ENCODE results near the gene PHACTR1.
"Not testable (repeated sequence)": the region's sequence is repeated elsewhere in the genome, so short reads cannot be mapped to it uniquely, and the experiment has no call there.

PHACTR1 gene

DNA sequence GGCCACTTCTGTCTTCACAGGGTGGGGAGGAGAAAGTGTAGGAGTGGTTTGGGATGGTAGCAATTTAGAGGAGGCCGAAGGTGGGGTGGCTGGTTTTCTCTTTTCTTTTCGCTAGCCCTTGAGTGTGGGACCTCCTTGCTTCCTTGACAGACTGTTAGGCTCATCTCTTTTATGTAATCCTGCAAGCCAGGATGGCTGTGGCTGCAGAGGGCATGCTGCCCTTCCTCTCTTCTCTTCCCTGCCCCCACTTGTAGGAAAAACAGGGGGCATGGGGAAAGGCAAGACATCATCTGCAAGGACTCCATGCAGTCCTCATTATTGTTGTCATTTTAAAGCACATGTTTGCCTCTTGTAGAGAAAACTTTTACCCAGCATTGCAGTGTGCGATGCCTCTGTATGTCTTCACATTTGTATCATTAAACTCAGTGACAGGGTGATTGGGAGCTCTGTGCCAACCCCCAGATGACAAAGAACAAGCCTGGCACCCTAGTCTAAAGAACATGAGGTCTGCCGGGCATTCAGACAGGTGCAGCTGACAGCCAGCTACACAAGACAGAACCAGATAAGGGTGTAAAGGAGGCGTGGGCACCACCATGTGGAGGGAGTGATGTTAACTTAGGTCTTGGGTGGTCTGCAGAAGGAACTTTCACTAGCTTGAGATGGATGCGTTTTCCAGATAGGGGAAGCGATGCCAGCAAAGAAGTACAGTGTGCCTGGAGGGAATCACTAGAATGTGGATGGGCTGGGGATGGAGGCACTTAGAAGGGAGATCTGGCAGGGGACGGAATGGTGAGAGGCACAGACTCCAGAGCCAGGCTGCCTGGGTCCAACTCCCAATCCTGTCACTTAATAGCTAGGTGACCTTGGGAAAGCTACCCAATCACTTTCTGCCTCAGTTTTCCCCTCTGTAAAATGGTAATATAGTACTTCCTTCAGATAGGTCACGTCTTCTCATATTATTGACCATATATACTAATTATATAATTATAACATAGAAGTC lies 404.2 kb downstream of the PHACTR1 start:
- no peak for DNase-seq

DNA sequence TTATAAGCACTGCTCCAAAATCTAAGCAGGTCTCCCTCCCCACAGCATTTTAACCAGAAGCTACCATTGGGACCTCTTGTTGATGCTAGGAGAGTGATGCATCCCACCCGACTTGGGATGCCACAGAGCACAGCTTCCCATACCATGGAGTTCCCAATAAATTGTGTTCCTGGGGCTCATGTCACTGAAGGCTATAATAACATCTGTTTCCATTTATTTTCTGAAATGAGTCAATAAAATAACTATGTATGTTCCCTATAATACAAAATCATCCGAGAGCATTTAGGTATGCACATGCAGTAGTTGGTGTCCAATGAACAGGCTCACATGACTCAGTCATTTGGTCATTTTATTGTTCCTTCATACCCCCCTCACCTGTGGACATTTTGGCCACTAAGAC lies 407.6 kb downstream of the PHACTR1 start:
- DNase-seq: no peak

DNA sequence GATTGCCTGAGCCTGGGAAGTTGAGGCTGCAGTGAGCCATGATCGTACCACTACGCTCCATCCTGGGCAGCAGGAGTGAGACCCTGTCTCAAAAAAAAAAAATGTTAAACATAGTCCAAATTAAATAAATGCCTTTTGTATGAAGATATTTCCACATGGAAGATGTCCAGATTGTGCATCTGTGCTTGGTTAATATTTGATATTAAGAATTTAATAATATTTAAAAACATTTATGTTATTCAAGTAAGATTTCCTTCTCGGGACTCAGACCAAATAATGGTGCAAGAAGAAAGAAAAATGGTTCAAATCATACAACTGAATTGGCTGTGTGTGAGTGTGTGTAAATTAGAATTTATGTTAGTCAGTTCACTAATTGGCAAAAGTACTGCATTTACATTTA lies 409.3 kb downstream of the PHACTR1 start:
- no peak for DNase-seq

DNA sequence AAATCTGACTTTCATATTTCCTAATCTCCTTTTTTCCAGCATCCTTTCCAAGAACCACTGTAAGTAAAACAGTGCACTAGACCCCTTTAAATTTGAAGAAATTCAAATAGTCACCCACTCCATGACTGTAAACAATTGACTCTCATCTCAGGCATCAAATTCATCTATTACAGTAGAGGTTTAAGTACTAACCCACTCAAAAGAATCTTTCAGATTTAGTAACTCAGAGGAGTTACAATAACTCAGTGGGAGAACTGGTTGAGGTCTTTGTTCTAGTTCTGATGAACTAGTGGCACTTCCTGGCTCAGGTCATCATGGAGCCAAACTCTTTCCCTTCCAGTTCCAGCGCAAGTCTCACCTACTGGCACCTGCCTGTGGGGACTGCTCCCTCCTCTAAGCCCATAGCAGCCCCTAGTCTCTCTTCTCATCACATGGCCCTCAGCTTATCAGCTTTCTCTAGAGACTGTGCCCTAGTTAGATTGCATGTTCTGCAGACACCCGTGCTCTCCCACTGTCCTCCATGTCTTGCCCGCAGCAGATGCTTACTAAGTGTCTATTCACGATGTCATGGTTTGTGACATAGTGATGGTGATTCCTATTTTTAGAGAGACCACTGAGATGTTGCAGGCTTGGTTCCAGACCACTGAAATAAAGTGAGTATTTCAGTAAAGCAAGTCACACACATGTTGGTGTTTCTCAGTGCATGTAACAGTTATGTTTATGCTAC lies 415.5 kb downstream of the PHACTR1 start:
- DNase-seq: no peak

DNA sequence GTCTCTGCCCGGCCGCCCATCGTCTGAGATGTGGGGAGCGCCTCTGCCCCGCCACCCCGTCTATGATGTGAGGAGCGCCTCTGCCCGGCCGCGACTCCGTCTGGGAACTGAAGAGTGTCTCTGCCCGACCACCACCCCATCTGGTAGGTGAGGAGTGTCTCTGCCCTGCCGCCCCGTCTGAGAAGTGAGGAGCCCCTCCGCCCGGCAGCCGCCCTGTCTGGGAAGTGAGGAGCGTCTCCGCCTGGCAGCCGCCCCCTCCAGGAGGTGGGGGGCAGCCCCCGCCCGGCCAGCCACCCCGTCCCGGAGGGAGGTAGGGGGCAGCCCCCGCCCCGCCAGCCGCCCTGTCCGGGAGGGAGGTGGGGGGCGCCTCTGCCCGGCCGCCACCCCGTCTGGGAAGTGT lies 417.3 kb downstream of the PHACTR1 start:
- not testable (repeated sequence) for DNase-seq

DNA sequence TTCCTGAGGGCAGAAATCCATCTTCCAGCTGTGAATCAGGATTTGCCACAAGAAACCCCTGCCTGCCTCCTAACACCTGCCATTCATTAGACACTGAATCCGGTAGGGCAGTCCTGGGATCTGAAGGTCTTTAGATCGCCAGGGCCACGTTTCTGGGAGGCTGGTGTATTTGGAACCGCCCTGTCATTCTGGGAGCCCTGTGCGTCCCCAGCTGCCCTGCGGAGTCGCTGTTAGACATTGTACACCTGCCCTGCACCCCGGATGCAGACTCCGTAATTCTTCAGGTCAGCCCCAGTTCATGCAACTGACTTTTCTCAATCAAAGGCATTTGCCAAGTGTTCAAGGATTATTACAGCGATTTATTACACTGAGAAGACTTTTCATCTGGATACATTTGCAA lies 418.6 kb downstream of the PHACTR1 start:
- no peak for DNase-seq

DNA sequence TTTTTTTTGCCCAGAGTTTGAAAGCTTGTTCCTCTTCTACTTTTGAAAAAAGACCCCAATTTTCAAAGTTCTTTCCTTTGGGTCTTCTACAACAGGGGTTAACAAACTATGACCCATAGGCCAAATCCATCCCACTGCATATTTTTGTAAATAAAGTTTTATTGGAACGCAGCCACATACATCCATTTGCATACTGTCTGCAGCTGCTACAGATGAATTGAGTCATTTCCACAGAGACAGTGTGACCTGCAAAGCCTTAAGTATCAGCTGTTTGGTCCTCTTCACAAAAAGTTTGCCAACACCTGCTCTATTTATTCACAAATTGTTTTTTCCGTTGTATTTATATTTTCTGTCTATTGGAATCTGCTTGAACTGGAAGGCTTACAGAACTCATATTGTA lies 422.6 kb downstream of the PHACTR1 start:
- DNase-seq: no peak

DNA sequence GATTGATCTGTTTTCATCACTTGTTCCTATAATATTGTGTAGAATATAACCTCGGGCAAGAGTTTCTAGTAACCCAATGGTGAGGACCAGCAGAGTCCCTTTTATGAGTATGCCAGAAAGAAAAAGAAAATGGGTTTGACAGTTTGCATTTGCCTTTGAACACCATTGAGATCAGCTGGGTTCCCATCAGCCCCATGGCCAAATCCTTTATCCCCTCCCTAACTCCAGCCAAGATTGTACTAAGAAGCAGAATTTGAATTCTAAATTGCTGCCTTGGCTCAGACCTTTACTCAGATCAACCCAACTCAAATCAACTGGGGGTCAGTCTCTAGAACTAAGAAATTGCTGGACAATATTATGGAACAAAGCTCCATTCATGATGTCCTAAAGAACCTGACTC lies 424.4 kb downstream of the PHACTR1 start:
- no peak for DNase-seq

DNA sequence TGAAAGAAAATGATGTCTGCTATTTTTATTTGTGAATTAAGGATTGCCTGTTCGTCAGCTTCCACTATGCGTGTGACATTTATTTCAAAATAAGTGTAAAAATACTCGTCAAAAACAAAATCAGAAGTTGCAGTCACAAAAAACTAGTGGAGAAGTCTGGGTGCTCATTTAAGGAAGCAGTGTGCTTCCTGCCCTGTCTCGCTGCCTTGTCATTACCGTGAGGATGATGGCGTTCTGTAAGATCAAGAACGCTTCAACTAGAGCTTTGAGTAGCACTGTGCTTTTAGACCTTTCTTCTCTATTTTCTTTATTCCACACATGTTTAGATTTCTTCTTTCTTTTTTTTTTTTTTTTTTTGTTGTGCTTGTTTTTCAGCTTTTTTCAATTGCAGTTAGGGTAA lies 424.8 kb downstream of the PHACTR1 start:
- DNase-seq: no peak

DNA sequence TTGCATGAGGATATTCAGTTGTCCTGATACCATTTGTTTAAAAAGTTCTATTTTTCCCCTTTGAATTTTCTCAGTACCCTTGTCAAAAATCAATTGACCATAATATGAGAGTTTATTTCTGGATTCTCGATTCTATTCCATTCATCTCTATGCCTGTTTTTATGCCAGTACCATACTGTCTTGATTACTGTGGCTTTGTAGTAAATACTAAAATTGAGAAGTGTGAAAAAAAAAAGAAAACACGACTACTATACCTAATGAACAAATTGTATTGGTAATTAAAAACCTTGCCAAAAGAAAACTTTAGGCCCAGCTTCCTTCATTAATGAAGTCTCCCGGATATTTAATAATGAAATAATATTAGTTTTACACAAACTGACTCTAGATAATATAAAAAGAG lies 426.0 kb downstream of the PHACTR1 start:
- DNase-seq: no peak

DNA sequence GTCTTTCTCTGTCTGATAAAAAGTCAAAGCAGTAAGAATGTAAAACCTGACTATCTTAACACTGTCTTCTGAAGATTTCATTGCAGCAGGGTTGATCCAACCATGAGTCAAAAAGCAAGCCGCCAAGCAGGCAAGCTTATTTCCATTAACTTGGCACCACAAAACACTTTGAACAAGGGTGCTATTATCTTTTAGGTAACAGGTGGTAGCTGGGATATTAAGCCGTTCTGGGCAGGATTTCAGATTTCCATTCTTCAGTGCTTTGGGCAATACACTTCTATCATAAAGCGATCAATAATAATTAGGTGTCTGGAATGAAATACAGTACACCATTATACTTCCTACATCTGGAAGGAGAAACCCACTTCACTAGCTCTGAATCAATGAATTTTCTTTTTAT lies 429.9 kb downstream of the PHACTR1 start:
- no peak for DNase-seq

DNA sequence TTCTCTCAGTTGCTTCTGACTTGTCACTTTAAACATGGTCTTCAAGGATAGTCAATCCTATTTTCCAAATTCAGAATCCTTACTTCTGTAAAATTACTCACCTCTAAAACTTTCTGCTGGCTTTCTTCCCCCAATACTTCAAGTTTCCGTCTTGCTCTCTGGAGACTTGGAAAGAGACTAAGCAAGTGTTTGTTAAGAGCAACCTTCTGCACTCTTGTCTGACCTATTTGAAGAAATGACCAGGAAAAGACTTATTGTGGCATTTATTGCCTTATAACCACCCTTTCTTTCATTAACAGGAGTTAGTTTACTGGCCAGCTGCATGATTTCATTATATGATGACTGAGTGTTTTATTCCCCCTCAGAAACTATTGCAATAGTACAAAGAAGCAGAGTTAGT lies 430.8 kb downstream of the PHACTR1 start:
- no peak for DNase-seq

DNA sequence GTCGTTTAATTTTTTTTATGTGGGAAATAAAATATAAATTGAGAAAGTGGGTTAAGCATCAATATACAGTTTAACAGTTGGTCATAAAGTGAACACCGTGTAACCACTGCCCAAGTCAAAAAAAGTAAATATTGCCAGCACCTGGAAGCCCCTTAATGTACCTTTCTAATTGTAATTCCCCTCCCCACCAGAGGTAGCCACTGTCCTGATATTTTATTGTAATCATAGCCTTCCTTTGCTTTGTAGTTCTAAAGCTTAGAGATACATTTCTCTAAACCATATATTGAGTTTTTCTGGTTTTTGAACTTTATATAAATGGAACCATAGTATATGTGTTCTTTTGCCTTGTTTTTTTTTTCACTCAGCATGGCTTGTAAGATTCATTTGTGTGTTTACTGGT lies 431.2 kb downstream of the PHACTR1 start:
- no peak for DNase-seq

DNA sequence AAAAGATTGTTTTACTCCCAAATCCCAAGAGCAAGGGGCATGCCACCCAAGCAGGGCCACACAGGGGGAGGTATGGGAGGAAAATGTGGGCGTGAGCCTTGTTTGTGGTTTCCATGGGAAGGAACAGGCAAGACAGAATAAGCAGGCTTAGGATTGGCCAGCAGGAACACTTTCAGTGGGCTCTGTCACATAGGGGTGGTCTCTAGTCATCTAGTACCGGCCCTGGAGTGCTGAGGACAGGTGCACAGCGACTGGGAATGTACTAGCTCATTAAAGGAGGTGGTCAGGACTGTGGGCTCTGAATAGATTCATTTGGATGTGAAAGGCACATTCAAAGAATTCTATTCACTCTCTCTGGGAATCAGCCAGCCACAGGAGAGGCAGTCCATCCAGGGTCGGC lies 436.2 kb downstream of the PHACTR1 start:
- no peak for DNase-seq

DNA sequence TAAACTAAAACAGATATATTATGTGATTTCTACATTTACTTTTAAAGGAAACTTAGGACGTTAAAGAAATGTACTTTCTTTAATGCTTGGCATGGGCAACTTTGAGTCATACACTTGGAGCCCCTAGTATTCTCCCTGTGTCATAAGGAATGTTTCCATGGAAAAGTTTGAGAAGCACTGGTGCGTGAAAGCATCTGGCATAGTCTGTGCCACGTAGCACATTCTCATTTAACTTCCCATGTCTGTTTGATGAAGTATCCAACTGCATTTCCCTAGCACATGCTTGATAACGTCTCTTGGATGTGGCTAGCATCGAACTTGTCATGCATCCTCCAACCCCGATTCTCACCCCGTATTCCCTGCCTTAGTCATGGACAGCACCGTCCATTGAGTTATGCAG lies 439.8 kb downstream of the PHACTR1 start:
- DNase-seq: no peak

DNA sequence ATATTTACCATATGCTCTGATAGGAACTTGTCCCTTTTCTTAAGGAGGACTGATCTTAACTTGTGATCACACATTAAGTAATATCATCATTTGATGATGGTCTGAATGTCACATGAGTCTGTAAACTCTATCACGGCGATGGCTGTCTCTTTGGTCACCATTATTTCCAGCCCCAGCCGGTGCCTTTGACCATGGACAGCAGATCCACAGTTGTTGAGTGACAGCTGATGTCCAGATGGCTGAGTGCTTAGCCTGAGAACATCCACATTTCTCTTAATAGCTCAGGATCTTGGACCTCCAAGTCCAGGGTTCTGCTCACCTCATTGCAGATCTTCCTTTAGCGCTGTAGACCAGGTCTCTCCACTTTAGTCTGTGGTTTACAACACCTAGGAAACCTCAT lies 440.7 kb downstream of the PHACTR1 start:
- no peak for DNase-seq

DNA sequence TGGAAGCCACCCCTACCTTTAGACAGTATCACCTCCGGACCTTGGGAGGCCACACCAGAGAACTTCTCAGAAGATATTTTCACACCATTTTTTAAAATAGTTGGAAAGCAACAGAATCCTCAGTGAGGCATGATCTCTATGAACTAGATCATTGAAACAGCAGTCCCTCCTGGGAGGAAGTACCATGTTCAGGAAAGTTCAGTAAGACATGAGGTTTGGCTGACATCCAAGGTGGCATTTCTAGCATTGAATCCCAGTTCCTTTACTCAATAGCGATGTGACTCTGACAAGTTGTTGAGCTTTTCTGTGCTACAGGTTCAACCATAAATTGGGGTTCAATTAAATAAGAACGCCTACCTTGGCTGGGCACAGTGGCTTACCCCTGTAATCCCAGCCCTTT lies 442.7 kb downstream of the PHACTR1 start:
- DNase-seq: peak; percentile 45

DNA sequence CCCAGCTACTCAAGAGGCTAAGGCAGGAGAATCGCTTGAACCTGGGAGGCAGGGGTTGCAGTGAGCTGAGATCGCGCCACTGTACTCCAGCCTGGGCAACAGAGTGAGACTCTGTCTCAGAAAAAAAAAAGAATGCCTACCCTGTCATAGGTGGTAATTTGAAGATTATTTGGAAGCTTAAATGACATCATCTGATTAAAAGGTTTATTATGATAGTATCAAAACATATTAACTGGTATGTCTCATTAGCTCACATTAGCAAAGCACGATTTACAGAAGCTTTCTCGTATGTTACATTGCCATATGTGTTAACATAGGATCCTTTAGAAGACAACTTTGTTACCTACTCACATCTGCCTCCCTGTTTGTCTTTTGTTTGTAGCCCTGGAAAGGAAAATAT lies 443.3 kb downstream of the PHACTR1 start:
- DNase-seq: not testable (repeated sequence)

DNA sequence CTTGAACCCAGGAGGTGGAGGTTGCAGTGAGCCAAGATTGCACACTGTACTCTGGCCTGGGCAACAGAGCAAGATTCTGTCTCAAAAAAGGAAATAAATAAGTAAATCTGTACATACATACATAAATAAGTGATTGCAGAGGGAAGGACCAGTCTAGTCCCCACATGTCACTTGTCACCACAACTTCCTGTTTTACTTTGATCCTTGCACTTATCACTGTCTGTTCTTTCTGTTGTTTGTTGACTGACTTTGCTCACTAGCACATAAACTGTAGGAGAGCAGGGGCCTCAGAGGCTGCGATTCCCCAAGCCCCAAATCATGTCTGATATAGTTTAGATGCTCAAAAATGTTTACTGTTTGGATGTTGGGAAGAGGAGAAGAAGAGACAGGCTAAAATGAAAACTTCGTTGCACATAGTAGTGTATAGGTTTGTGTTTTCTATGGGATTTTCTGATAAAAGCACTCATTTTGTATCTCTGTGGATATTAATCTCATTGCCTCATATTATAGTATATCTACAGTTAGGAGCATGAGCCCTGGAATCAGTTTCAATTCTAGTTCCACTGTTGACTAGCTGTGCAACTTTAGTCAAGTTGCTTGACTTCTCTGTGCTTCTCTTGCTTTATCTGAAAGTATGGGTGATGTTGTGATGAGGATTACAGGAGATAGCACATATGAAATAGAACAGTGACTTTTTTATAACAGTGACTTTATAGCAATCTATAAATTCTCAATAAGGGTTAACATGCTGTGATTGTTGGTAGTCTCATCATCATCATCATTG lies 446.8 kb downstream of the PHACTR1 start:
- no peak for DNase-seq

DNA sequence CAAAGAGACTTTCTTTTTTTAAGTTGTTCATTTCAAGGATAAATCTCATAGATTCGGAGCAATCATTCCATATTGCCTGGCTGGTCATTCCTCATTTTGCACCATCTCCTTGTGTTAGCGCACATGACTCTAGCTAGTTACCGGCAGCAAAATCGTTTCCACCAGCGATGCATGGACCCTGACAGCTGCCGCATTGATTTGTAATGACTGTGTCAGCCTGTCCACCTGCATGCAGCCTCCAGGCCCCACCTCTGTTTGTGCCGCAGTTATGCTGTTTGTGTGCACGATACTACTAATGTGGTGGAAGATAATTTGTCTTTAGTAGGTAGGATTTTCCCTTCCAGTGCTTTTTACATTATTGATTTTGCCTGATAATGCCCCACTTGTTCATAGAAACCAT lies 447.7 kb downstream of the PHACTR1 start:
- no peak for DNase-seq

DNA sequence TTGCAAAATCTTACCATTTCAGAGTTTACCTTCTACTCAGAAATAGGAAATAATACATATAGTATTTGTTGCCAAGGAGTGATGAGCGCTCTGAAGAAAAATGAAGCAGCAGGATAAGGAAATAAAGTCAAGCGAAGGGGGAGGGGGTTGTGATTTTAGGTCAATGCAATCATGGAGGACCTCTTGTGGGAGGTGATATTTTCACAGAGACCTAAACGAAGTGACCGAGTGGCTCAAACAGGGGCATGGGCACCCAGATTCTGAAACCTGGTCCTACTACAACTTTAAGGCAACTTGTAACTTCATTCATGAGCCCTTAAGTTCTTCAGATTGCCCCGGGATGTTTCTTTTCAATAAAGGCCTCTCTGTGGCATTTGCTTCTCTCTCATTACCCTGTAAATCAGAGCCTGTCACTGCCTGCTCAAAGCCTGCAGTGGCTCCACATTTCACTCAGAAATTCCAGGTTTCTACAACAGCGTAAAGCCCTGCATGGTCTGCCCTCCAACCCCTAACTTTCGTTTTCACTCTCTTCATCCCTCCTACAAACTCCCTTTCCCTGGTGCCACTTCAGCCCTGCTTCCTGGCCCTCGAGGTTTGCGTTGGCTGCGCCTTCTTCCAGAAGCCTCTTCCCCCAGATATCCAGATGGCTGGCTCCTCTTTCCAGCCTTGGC lies 449.1 kb downstream of the PHACTR1 start:
- DNase-seq: no peak

DNA sequence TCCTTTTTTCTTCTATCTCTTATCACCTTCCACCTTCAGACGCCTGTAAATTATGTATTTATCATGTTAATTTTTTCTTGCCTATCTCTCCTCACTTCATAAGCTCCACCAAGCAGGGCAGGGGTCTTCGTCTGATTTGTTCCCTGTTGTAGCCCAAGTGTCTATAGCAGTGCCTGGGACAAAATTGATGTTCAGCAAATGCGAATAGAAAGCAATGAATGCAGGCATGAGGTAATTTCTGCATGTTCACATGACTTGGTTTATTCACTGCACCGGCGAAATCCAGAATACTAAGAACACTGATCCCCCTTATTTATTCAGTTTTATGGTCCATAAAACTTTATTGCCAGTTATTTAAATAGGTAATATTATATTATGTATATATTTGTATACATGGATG lies 449.7 kb downstream of the PHACTR1 start:
- no peak for DNase-seq

DNA sequence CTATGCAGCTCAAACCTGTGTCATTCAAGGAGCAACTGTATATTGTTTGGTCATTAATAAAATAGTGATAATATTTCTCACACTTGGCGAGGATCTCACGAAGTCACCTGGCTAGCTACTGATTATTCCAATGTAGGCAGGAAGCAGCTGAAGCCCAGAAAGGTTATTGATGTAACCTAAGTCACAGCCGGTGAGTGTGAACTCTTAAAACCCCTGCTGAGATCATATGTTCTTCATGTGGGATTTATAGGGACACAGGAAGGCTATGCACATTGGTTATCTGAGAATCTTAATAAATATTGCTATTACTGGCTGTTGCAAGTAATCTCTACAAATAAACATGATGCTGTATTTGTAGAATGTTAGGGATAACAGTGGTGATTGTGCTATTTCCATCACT lies 450.3 kb downstream of the PHACTR1 start:
- no peak for DNase-seq
